A549 (cell line): ENCODE data around the gene POGK. TPM values are rescaled to one million over a fixed set of nuclear protein-coding genes. Genes with fewer than 3 reads are reported as not detected.

Source experiments
- ATAC-seq, 2 experiments: fragments of 200-7000 bp in 1 of 2; fragments of >200 bp in 1 of 2; cut with Nextera tagmentation in 1 of 2; cut with Tn5 transposase in 1 of 2; 3 replicates each; pipeline versions ENCODE4 v1.8.0 to v1.9.1; 2018 to 2020; ENCODE audit warnings: mild to moderate bottlenecking in 1 of 2, moderate library complexity in 1 of 2
- CTCF ChIA-PET: fragments of 300-600 bp; sonication (Branson Sonifier 250); formaldehyde crosslinking; extraction: SDS; loops from one replicate; lab custom pipeline; 2021; ENCODE audit warnings: antibody characterized with exemption, inconsistent platforms; lab: Yijun Ruan, JAX
- POLR2A ChIA-PET: fragments of 350-600 bp; formaldehyde crosslinking; extraction: SDS; loops from one replicate; lab custom pipeline; 2021; ENCODE audit warnings: antibody characterized with exemption, inconsistent platforms; lab: Yijun Ruan, JAX
- DNase-seq, 2 experiments: peaks; one replicate each; pipeline versions ENCODE4 v3.0.0 to v3.0.0-alpha.2; 2011 to 2016; ENCODE audit warnings: low read depth in 1 of 2, low spot score in 1 of 2
- FAIRE-seq: peaks from 2 replicates; lab custom pipeline; 2011; peaks lifted over from hg19 to GRCh38; lab: Jason Lieb, UNC
- H3K27ac ChIP-seq, 2 experiments: fragments of >200 bp; sonication (Bioruptor Twin); formaldehyde crosslinking; 3 replicates each; pipeline ENCODE4 v1.5.1; 2016 to 2017
- H3K4me1 ChIP-seq: fragments of >200 bp; sonication (Bioruptor Twin); formaldehyde crosslinking; 3 replicates; pipeline ENCODE4 v1.6.1; 2016
- H3K4me2 ChIP-seq: fragments of >200 bp; sonication (Bioruptor Twin); formaldehyde crosslinking; 3 replicates; pipeline ENCODE4 v1.6.1; 2016
- H3K4me3 ChIP-seq: fragments of >200 bp; sonication (Bioruptor Twin); formaldehyde crosslinking; 3 replicates; pipeline ENCODE4 v1.5.1; 2016
- H3K9me3 ChIP-seq: fragments of >200 bp; sonication (Bioruptor Twin); formaldehyde crosslinking; 3 replicates; pipeline ENCODE4 v1.6.1; 2016
- CBX8 ChIP-seq: fragments of 200-600 bp; sonication (generic); IDR thresholded peaks from 2 replicates; pipeline ENCODE4 v1.6.1; 2016
- CEBPB ChIP-seq, 2 experiments: fragments of >200 bp in 1 of 2; sonication (Bioruptor Twin) in 1 of 2; formaldehyde crosslinking in 1 of 2; IDR thresholded peaks; 2 replicates each; pipeline ENCODE4 v1.6.1; 2012 to 2016
- FOSL2 ChIP-seq, 2 experiments: fragments of 450-650 bp in 1 of 2; fragments of >200 bp in 1 of 2; sonication (Bioruptor Twin) in 1 of 2; formaldehyde crosslinking; IDR thresholded peaks; 2 replicates each; pipeline versions ENCODE4 v1.5.0 to v1.6.1; 2016 to 2020; ENCODE audit warnings: mild to moderate bottlenecking in 1 of 2, moderate library complexity in 1 of 2
- FOXS1 ChIP-seq: fragments of 250-450 bp; sonication (Bioruptor Pico); IDR thresholded peaks from 2 replicates; pipeline ENCODE4 v1.5.0; 2020; ENCODE audit warnings: mild to moderate bottlenecking, moderate library complexity
- HEYL ChIP-seq: fragments of 250-450 bp; sonication (Bioruptor Pico); IDR thresholded peaks from 2 replicates; pipeline ENCODE4 v1.8.0; 2021; ENCODE audit warnings: mild to moderate bottlenecking, moderate library complexity
- HOXB13 ChIP-seq: fragments of 250-450 bp; sonication (Bioruptor Pico); IDR thresholded peaks from 2 replicates; pipeline ENCODE4 v1.5.0; 2020; ENCODE audit warnings: low read depth, mild to moderate bottlenecking, moderate library complexity
- JUN ChIP-seq, 2 experiments: fragments of >200 bp; sonication (Bioruptor Twin); formaldehyde crosslinking; IDR thresholded peaks; 2 replicates in 1 of 2; 3 replicates in 1 of 2; pipeline ENCODE4 v1.6.1; 2016 to 2017
- KDM5A ChIP-seq: fragments of 200-600 bp; sonication (generic); IDR thresholded peaks from 2 replicates; pipeline ENCODE4 v1.6.1; 2016; ENCODE audit warnings: antibody characterized with exemption, mild to moderate bottlenecking
- MAZ ChIP-seq: fragments of 150-350 bp; IDR thresholded peaks from 2 replicates; pipeline ENCODE4 v1.6.1; 2014; ENCODE audit warnings: antibody characterized with exemption, low read depth, low read length, borderline replicate concordance
- PBX3 ChIP-seq: IDR thresholded peaks from 2 replicates; pipeline ENCODE4 v1.6.1; 2012
- REST ChIP-seq: fragments of 200-600 bp; sonication (generic); IDR thresholded peaks from 2 replicates; pipeline ENCODE4 v1.6.1; 2016; ENCODE audit warnings: antibody characterized with exemption, mild to moderate bottlenecking, moderate library complexity
- RFX5 ChIP-seq: fragments of 450-650 bp; IDR thresholded peaks from 2 replicates; pipeline ENCODE4 v1.7.1; 2014; ENCODE audit warnings: antibody characterized with exemption, mild to moderate bottlenecking, moderate library complexity
- SMC3 ChIP-seq: fragments of >200 bp; sonication (Bioruptor Twin); formaldehyde crosslinking; IDR thresholded peaks from 3 replicates; pipeline ENCODE4 v1.6.1; 2018; ENCODE audit warnings: inconsistent platforms
- ZC3H11A ChIP-seq: fragments of 450-650 bp; IDR thresholded peaks from 2 replicates; pipeline ENCODE4 v1.6.1; 2014; ENCODE audit warnings: antibody characterized with exemption, mild to moderate bottlenecking
- WGBS: methylation state at CpG from one replicate; pipeline ENCODE4 v1.1.6; 2017; ENCODE audit errors: missing lambda C conversion rate; 5-methylcytosine and 5-hydroxymethylcytosine counted together
- polyA plus RNA-seq, 4 experiments: library from polyadenylated mRNA; depleted of rRNA in 3 of 4; stranded (reverse); fragments of >200 nt; fragmentation: RNase III in 1 of 4; extraction: RNeasy Plus Mini Kit Qiagen cat#74134 plus additional on column Dnase treatment in 1 of 4; gene quantifications; 2 replicates in 3 of 4; 3 replicates in 1 of 4; pipeline ENCODE4 v1.2.3, GENCODE V29; 2011 to 2017
- TF ChIP-seq, protein P1 (sequence below): fragments of 450-650 bp; IDR thresholded peaks from 2 replicates; pipeline ENCODE4 v1.6.1; 2014; ENCODE audit warnings: antibody characterized with exemption
- TF ChIP-seq, protein P2 (sequence below): fragments of >200 bp; sonication (Bioruptor Twin); formaldehyde crosslinking; IDR thresholded peaks from 3 replicates; pipeline ENCODE4 v1.5.1; 2016
- TF ChIP-seq, protein P3 (sequence below): fragments of >200 bp; sonication (Bioruptor Twin); formaldehyde crosslinking; IDR thresholded peaks from 3 replicates; pipeline ENCODE4 v1.6.1; 2016

POGK gene
- polyA plus RNA-seq, 2 of the 4 experiments (the other 2 are of a cell fraction): 27.4 to 37.2 TPM

DNA sequence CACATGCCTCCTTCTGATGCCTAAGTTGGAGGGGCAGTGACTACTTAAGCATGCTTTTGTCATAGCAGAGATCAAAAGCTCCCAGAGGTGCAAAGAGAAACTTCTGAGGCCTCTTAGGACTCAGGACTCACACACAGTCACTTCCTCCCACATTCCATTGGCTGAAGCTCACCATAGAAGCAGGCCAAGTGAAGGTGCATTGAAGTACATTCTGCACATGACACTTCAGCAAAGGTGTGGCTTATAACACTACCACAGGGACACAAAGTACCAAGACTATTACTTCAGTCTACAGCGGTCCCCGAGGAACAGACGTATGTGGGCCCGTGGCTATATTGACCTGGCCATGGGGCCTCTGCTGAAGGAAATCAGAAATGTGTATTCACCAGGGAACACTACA, 2.5 kb upstream of the POGK start:
- TF ChIP-seq RFX5 (no peak), CBX8 (no peak), HEYL (CRISPR knock-in tag) (no peak), FOSL2 (IDR thresholded peaks at IDR 0.05) (no peak), FOSL2 (CRISPR knock-in tag; IDR thresholded peaks at IDR 0.05) (no peak), MAZ (no peak), CEBPB (IDR thresholded peaks at IDR 0.05) (no peak)
- TF ChIP-seq, protein P1, sequence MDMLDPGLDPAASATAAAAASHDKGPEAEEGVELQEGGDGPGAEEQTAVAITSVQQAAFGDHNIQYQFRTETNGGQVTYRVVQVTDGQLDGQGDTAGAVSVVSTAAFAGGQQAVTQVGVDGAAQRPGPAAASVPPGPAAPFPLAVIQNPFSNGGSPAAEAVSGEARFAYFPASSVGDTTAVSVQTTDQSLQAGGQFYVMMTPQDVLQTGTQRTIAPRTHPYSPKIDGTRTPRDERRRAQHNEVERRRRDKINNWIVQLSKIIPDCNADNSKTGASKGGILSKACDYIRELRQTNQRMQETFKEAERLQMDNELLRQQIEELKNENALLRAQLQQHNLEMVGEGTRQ: no peak
- H3K9me3 ChIP-seq: 0 out of 3 replicates have a peak, but pooled peaks cover under 1% of the 10 kb centered on the region
- H3K27ac ChIP-seq: no peak overlapping the region
- no peak for DNase-seq
- ChIA-PET CTCF (interaction anchor here (1.2 kb wide), 1 partner anchor 73 kb away, joined by 3 read pairs; no protein-coding TSS in a partner anchor), POLR2A (no interaction called here)
- no peak overlapping the region for H3K4me3 ChIP-seq
- WGBS: 94% methylated on average over 4 of the region's 4 CpGs
- no peak for ATAC-seq
- H3K4me2 ChIP-seq: no peak overlapping the region
- peaks cover 15% of the 10 kb centered on the region for H3K4me1 ChIP-seq
- FAIRE-seq: no peak

GRCh38 chr1:166839600-166840308, 479 bp downstream of the POGK start:
- FAIRE-seq (no peak), ATAC-seq (peak; percentile 73 to 76), DNase-seq (peak; percentile 46 to 63)
- Histone ChIP-seq H3K4me1 (peaks cover 15% of the 10 kb centered on the region), H3K4me2 (peak overlapping the region; percentile 76), H3K4me3 (peak overlapping the region; percentile 63), H3K27ac (peak overlapping the region; percentile 80 to 97), H3K9me3 (no peaks in the 10 kb centered on the region)
- under 1% methylated on average over 17 of the region's 82 CpGs for WGBS
- ChIA-PET CTCF (interaction anchor here (1.0 to 3.0 kb wide), 3 partner anchors 9 to 218 kb away, joined by 3 to 8 read pairs (median 7); no protein-coding TSS in a partner anchor), POLR2A (interaction anchor here (0.6 to 2.2 kb wide), 13 partner anchors 9 to 1011 kb away, joined by 3 to 30 read pairs (median 4); partner anchors contain the start of gene TADA1)
- TF ChIP-seq, protein P2, sequence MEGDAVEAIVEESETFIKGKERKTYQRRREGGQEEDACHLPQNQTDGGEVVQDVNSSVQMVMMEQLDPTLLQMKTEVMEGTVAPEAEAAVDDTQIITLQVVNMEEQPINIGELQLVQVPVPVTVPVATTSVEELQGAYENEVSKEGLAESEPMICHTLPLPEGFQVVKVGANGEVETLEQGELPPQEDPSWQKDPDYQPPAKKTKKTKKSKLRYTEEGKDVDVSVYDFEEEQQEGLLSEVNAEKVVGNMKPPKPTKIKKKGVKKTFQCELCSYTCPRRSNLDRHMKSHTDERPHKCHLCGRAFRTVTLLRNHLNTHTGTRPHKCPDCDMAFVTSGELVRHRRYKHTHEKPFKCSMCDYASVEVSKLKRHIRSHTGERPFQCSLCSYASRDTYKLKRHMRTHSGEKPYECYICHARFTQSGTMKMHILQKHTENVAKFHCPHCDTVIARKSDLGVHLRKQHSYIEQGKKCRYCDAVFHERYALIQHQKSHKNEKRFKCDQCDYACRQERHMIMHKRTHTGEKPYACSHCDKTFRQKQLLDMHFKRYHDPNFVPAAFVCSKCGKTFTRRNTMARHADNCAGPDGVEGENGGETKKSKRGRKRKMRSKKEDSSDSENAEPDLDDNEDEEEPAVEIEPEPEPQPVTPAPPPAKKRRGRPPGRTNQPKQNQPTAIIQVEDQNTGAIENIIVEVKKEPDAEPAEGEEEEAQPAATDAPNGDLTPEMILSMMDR: peak; percentile 24; the same call in 1 of the 3 replicates
- no peak for TF ChIP-seq HOXB13 (CRISPR knock-in tag)
- peak; percentile 11 to 75; a peak in 4 of 5 replicates for TF ChIP-seq JUN (IDR thresholded peaks at IDR 0.05)
- TF ChIP-seq, protein P3, sequence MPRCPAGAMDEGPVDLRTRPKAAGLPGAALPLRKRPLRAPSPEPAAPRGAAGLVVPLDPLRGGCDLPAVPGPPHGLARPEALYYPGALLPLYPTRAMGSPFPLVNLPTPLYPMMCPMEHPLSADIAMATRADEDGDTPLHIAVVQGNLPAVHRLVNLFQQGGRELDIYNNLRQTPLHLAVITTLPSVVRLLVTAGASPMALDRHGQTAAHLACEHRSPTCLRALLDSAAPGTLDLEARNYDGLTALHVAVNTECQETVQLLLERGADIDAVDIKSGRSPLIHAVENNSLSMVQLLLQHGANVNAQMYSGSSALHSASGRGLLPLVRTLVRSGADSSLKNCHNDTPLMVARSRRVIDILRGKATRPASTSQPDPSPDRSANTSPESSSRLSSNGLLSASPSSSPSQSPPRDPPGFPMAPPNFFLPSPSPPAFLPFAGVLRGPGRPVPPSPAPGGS: peak; percentile 33; the same call in 1 of the 3 replicates

DNA sequence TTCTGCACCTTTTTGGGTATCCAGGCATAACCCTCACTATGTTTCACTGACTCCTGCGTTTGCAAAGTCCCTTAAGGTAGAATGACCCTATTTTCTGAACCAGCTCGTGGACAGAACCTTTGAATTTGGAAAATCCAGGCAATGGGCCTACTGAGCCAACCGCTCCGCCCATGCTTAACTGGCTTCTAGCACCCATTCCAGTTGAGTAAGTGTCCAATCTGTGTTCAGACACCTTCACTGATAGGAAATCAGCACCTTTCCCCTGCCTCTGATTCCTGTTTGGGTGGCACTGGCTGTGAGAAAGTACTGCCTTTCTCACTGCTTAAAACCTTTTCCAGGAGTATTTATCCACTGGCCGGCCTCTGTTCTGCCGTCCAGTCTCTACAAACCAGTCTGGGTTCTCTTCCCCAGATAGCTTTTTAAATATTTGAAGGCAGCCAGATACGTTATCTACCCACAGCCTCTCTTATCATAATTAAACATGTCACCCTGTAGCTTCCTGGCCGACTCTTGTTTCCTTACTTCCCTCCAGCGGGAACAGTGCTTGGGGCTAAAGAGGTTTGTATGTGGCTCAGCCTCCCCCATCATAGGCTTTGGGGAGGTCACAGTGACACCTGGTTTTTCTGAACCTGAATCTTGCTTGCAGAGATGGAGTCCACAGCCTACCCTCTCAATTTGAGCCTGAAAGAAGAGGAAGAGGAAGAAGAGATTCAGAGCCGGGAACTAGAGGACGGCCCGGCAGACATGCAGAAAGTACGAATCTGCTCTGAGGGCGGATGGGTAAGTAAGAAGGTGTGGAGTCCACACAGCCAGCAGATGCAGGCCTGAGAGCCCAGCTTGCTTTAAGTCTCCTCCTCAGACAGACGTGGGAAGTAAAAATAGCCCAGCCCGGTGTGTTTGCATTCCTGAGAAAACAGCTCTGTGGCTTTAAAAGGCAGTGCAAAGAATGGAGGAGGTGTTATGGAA, 1.3 kb downstream of the POGK start:
- ChIA-PET CTCF (interaction anchor here (2.1 to 3.0 kb wide), 2 partner anchors 8 to 218 kb away, joined by 7 to 8 read pairs; no protein-coding TSS in a partner anchor), POLR2A (interaction anchor here (0.9 to 2.2 kb wide), 3 partner anchors 8 to 29 kb away, joined by 4 to 10 read pairs (median 6); no protein-coding TSS in a partner anchor)
- DNase-seq (no peak), FAIRE-seq (no peak), ATAC-seq (no peak)
- Histone ChIP-seq H3K4me3 (peak overlapping the region; percentile 63), H3K27ac (peak overlapping the region; percentile 80 to 97), H3K4me2 (peak overlapping the region; percentile 76), H3K9me3 (no peaks in the 10 kb centered on the region), H3K4me1 (peaks cover 15% of the 10 kb centered on the region)
- WGBS: 72% methylated on average over 16 of the region's 16 CpGs
- no peak for TF ChIP-seq PBX3
- no peak for TF ChIP-seq SMC3
- TF ChIP-seq, protein P1: no peak
- TF ChIP-seq FOSL2 (IDR thresholded peaks at IDR 0.05): no peak
- no peak for TF ChIP-seq FOSL2 (CRISPR knock-in tag; IDR thresholded peaks at IDR 0.05)
- TF ChIP-seq REST: no peak
- TF ChIP-seq FOXS1 (CRISPR knock-in tag): no peak
- TF ChIP-seq KDM5A: no peak
- TF ChIP-seq ZC3H11A: no peak
